Body of pancreas (tissue), 4 donors: Measurements from ENCODE around the gene HTR6.

ENCODE experiments used
- POLR2A ChIP-seq, 3 donors: fragments of 450-650 bp; IDR thresholded peaks; one replicate each; pipeline ENCODE4 v1.6.1; 2016; ENCODE audit warnings: antibody characterized with exemption in 3 of 3, mild to moderate bottlenecking in 2 of 3
- TF ChIP-seq, protein P1 (sequence below), 7 experiments: fragments of 450-650 bp in 4 of 7; fragments of 200-600 bp in 3 of 7; sonication (generic) in 3 of 7; IDR thresholded peaks; one replicate each; pipeline ENCODE4 v1.5.1; 2016 to 2019; ENCODE audit warnings: antibody characterized with exemption in 7 of 7

DNA sequence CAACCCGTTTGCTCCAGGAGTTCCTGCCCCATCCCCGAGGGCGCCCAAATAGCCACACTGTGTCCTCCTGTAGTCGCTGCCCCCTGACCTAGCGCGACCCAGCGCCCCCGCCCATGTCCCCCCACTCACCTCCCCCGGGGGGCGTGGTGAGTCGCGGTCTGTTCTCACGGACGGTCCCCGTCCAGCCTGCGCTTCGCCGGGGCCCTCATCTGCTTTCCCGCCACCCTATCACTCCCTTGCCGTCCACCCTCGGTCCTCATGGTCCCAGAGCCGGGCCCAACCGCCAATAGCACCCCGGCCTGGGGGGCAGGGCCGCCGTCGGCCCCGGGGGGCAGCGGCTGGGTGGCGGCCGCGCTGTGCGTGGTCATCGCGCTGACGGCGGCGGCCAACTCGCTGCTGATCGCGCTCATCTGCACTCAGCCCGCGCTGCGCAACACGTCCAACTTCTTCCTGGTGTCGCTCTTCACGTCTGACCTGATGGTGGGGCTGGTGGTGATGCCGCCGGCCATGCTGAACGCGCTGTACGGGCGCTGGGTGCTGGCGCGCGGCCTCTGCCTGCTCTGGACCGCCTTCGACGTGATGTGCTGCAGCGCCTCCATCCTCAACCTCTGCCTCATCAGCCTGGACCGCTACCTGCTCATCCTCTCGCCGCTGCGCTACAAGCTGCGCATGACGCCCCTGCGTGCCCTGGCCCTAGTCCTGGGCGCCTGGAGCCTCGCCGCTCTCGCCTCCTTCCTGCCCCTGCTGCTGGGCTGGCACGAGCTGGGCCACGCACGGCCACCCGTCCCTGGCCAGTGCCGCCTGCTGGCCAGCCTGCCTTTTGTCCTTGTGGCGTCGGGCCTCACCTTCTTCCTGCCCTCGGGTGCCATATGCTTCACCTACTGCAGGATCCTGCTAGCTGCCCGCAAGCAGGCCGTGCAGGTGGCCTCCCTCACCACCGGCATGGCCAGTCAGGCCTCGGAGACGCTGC is 1.1 kb downstream of the HTR6 start:
- TF ChIP-seq, protein P1, sequence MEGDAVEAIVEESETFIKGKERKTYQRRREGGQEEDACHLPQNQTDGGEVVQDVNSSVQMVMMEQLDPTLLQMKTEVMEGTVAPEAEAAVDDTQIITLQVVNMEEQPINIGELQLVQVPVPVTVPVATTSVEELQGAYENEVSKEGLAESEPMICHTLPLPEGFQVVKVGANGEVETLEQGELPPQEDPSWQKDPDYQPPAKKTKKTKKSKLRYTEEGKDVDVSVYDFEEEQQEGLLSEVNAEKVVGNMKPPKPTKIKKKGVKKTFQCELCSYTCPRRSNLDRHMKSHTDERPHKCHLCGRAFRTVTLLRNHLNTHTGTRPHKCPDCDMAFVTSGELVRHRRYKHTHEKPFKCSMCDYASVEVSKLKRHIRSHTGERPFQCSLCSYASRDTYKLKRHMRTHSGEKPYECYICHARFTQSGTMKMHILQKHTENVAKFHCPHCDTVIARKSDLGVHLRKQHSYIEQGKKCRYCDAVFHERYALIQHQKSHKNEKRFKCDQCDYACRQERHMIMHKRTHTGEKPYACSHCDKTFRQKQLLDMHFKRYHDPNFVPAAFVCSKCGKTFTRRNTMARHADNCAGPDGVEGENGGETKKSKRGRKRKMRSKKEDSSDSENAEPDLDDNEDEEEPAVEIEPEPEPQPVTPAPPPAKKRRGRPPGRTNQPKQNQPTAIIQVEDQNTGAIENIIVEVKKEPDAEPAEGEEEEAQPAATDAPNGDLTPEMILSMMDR (IDR thresholded peaks at IDR 0.05): no peak
- TF ChIP-seq POLR2A (IDR thresholded peaks at IDR 0.05): no peak
